ENCODE measurements around the gene PDP2.
"Not testable (repeated sequence)": the region's sequence is repeated elsewhere in the genome, so short reads cannot be mapped to it uniquely, and the experiment has no call there.

Gene PDP2

GRCh38 chr16:66888647-66889615, 8.6 kb downstream of the PDP2 start:
- DNase-seq = no peak

- no peak for DNase-seq
Measured at GRCh38 chr16:66889622-66890021, 9.3 kb downstream of the PDP2 start.

GRCh38 chr16:66890799-66891198, 10.5 kb downstream of the PDP2 start:
- DNase-seq = no peak

GRCh38 chr16:66891360-66891759, 11.0 kb downstream of the PDP2 start:
- DNase-seq = no peak

- DNase-seq = no peak
Measured at GRCh38 chr16:66891797-66892196, 11.5 kb downstream of the PDP2 start.

GRCh38 chr16:66894055-66894454, 13.7 kb downstream of the PDP2 start:
- DNase-seq = no peak

- DNase-seq = peak; percentile 66
Measured at GRCh38 chr16:66894948-66895688, 14.8 kb downstream of the PDP2 start.

- DNase-seq = no peak
Measured at GRCh38 chr16:66895689-66895979, 15.3 kb downstream of the PDP2 start.

- DNase-seq = no peak
Measured at GRCh38 chr16:66895999-66896398, 15.7 kb downstream of the PDP2 start.

- DNase-seq = not testable (repeated sequence)
Measured at GRCh38 chr16:66896682-66897081, 16.4 kb downstream of the PDP2 start.

- DNase-seq = peak; percentile 45
Measured at GRCh38 chr16:66898207-66898606, 17.9 kb downstream of the PDP2 start.

- no peak for DNase-seq
Measured at GRCh38 chr16:66898933-66899309, 18.6 kb downstream of the PDP2 start.

- no peak for DNase-seq
Measured at GRCh38 chr16:66899310-66899944, 19.1 kb downstream of the PDP2 start.

GRCh38 chr16:66899945-66900710, 19.8 kb downstream of the PDP2 start:
- DNase-seq = peak; percentile 66

GRCh38 chr16:66900721-66901441, 20.6 kb downstream of the PDP2 start:
- DNase-seq = no peak

GRCh38 chr16:66901626-66902025, 21.3 kb downstream of the PDP2 start:
- no peak for DNase-seq

GRCh38 chr16:66902648-66903543, 22.6 kb downstream of the PDP2 start:
- DNase-seq = no peak

- DNase-seq = no peak
Measured at GRCh38 chr16:66903544-66904427, 23.5 kb downstream of the PDP2 start.

- no peak for DNase-seq
Measured at GRCh38 chr16:66904428-66904845, 24.1 kb downstream of the PDP2 start.
